Effector CD4-positive, alpha-beta T cell (primary cell): Measurements from ENCODE around the gene SASH1.
"Not testable (repeated sequence)": the region's sequence is repeated elsewhere in the genome, so short reads cannot be mapped to it uniquely, and the experiment has no call there.

Source experiments
- DNase-seq: peaks from one replicate; pipeline ENCODE4 v3.0.0-alpha.2; 2020

SASH1 gene

DNA sequence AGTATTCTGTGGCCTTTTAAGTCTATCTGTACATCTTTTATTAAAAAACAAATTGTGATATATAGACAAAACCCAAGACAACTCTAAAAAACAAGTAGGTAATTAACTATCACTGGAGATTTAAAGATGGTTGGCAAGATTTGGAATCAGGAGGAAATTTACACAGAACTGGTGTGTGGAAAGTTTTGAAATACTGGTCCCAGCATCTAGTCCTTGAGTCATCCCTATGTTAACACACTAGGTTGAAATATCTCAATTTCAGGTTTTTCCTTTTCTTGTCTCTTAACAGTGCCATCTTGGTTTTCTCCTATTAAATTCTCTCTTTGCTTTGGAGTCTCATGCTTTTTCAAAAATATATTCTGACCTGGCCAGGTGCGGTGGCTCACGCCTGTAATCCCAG, 27.5 kb downstream of the SASH1 start:
- no peak for DNase-seq

DNA sequence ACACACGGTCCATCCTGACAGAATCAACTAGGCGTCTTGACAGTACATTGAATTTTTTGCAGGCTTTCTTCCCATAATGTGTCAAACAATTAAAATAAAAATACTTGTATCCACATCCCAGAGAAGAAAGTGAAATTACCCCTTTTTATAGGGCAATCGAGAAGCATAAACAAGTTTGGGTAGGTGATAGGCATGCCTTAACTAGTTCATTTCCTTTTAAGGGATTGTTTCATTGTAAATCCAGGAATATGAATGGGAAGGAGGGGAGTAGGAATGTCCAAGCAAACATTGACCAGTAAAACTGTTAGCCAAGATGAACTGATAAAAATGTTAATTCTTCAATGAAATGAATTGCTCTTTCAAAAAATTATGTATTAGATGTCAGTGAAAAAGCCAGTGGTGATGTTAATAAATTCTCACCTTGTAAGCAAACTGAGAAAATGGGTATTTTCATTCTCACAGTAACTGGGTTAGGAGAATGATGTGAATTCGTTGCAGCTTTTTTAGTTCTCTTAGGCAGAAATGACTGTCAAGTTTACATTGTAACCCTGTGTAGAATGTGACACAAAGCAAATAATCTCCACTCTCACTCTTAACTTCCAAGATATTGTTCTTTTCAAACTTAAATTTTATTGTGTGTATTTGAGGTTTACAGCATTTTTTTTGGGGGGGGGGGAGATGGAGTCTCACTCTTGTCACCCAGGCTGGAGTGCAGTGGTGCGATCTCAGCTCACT, 31.6 kb downstream of the SASH1 start:
- no peak for DNase-seq

DNA sequence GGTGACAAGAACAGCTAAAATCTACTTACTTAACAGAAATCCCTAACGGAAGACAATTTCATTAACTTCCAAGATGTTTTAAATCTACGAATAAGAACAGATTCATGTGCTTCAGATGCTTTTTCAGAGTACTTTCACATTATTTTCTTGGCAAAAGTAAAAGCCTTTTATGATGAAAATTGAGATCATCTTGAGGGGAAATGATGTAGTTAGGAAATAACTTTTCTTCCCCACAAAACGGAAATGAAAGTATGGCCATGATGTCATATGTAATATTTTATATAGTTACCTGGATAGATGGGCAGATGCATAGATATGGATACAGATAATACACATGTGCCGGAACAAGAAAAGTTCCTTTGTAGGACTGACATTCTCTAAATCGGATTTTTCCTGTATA, 32.8 kb downstream of the SASH1 start:
- no peak for DNase-seq

DNA sequence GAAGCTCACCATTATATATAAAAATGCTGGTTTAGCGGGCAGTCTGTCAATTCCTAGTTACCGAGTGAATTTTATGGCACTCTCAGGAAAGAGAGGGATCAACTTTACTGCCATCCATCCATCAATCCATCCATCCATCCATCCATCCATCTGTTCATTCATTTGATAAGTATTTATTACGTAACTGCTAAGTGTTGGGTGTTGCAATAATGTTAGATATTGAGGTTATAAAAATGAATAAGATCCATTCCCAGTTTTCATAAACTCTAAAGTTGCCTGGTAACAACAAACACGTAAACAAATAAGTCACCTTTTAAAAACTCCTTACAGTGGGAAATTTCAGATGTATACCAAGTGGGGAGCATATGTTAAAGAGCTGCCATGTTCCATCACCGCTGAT, 36.8 kb downstream of the SASH1 start:
- no peak for DNase-seq

DNA sequence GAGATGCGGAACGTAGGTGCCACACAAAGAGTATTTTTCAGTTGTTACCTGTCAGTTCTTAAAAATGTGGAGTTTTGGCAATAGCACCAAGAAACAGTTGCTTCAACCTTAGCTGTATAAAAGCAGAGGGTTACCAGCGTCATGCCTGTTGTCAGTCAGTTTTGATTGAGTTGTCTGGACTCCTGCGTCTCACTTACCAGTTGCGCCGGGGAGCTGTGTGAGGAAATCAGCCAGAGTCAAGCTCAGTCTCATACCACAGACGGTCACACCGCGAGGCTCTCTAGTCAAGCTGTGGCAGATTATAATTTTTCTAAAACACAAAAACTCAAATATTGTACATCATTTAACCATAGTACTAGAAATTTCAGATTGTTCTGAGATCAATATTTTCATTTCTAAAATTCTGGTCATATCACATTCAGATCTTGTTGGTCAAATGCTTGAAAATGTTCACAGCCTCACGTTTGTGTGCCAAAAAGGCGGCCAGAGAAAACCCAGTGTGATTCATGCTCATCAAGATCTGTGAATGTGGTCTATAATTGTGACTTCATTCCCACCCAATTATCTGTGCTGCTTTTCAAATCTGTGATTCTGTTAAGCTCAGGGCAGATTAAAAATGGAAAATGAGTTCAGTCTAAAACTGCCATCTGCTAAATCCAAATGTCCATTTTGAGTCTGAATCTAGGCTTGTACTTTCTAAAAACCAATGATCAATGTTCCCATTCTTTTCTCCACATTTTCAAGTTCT, 37.5 kb downstream of the SASH1 start:
- DNase-seq, result no peak

DNA sequence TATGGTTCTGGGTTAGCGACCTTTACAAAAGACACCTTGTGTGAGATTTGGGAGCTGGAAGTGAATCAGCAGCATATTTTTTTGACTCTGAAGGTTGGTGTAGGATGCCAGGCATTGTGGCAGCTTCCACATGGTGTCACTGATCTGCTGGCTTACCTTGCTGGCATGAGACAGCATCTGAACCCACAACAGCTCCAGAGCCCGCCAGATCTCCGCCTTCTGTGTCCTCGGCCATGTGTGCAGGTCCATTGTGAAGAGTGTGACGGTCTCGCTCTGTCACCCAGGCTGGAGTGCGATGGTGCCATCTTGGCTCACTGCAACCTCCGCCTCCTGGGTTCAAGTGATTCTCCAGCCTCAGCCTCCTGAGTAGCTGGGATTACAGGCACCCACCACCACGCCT, 39.4 kb downstream of the SASH1 start:
- DNase-seq, result not testable (repeated sequence)

DNA sequence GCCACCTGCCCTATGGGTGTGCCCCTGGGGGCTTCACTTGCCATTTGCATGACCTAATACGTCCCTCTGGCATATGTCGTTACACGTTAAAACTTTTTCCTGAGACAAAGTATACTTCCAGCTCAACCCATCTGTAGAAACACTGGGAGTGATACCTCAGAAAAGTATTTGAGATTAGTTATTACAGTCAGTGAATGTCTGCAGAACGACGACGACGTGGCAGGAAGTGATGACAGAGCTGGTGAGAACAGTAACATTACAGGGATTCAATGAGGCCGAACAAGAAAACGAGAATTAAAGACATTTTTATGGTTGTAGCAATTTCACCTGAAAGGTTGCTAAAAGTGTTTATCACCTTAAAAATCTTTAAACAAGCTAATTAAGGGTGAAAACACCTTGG, 40.2 kb downstream of the SASH1 start:
- no peak for DNase-seq

DNA sequence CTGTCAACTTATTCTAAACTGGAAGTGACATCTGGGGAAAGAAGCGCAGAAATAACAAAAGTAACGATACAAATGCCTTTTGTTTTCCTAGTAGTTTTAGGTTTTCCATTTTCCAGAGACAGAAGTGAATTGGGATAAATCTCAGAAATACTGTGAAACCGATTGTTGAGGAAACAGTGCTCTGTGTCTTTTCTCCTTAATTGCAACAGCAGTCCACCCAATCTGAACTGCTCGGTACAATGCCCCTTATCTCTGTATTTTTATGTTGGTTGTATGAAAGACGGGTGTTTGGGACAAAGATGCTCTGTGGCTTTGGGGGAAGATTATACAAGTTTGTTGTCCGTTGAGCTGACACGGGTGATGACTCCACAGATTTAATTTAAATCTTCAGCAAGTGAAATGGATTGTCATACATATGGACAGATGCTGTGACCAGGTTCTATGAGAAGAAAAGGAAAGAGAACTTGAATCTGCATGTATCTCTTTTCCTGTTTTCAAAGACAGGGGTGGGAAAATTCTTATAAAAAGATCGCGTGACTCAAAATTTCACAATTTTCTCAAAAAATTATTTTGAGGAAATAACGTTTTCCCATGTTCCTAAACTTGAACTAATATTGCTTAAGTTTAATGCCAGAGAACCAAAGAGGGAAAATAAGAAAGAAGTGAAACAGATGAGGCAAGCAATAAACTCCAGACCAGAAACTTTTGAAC, 41.2 kb downstream of the SASH1 start:
- DNase-seq, result no peak

DNA sequence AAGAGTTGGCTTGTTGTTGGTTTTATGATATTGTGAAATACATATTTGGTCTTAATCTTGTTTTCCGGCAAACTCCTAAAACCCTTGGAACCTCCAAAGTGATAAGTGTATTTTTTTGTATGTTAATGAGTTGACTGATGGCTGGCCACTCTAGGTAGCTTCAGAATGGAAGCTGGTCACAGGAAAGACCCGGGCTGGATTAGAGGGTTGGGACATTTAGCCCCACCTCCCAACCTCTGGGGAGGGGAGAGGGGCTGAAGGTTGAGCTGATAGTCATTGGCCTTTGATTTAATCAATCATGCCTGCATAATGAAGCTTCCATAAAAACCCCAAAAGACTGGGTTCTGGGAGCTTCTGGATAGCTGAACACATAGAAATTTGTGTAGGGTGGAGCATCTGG, 42.7 kb downstream of the SASH1 start:
- no peak for DNase-seq

DNA sequence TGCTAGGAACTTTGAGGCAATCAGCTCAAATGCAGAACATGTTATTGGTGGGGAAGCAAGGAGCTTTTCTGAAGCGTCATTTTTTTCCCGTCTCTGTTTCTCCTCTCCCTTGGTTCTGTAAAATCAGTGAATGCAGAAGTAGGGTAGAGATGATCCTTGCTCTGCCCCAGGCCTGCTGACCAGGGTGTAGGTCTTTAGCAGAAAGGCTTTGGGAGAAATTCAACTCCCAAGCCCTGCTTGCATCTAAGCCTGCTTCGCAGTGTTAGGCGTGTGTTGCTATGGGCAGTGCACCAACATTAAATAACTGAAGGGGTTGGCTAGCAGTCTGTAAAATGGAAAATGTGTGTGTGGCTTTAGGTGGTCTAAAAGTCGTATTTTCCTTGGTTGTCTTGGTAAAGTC, 45.9 kb downstream of the SASH1 start:
- no peak for DNase-seq

DNA sequence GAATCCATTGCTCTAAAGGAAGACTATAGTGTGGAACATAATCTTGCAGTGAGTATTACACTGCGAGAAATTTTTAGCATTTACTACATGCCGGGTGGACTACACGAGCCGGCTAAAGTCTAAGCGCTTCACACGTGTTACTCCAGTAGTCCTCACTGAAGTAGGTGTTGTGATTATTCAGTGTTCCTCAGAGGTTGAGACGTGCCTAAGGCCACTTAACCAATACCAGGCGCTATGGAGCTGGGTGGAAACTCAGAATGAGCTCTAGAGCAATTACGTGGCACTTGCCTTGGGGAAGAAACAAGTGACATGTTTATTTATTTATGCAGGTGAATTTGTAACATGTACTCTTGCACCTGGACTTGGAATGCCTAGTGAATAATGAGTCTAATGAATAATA, 46.4 kb downstream of the SASH1 start:
- DNase-seq, result no peak

DNA sequence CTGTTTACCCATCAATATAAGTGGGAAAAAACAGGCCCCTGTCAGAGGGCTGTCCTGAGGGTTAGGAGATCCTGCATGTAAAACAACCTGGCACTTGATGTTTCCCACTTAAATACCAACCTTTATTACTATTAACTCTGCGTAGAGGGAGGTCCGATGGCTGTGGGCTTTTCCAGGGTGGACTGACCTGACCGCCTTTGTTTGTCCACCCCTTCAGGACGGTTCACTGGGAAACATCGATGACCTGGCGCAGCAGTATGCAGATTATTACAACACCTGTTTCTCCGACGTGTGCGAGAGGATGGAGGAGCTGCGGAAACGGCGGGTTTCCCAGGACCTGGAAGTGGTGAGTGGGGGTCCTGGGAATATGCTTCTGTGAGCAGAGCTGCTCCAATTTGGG, 47.3 kb downstream of the SASH1 start:
- no peak for DNase-seq

DNA sequence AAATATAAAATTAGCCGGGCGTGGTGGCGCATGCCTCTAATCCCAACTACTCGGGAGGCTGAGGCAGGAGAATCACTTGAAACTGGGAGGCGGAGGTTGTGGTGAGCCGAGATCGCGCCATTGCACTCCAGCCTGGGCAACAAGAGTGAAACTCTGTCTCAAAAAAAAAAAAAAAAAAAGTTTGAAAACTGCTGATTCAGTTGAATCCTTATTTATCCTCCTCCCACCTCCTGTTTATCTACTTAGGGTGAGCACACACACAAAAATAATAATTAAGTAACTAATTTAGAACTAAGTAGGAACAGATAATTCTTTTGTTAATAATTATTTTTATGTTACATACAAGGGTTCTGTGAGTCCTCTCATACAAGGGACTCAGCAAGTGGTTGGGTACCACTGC, 49.5 kb downstream of the SASH1 start:
- not testable (repeated sequence) for DNase-seq

DNA sequence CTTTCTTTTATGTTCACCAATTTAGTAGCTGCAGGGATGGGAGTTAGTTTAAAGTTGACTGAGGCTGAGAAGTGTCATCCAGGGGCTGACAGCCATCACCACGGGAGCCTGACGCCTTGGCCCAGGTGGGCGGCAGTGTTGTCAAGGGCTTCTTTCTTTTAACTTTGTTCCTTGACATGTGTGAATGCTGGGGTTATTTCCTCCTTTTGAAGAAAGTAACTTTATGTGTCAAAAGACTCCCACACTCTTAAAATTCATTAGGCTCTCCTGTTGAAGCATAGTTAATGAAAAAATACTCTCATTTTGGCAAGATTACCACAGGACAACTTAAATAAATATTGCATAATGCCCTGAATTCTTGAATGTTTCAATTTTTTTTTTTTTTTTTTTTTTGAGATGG, 50.0 kb downstream of the SASH1 start:
- no peak for DNase-seq

DNA sequence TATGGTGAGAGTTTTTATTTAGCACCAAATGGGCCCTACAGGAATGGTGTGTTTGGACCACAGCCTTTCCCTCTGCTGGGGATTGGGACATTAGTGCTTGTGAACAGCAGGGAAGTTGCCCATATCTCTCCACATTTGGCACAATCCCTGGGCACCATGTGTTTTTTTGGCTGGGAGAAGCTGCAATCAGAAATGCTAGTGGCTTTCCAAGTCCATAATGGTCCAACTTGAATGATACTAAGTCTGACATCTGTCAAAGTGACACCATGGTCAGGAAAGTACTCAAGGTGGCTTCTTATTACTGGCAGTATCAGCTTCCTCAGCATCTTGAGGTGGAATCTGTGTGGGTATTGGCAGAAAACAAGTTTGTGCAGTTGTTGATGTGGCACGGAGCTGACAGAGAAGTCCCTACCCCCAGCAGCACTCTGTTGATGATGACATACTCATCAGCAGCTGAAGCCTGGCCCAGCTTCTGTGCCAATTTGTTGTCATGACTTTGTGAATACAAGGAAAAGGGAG, 53.0 kb downstream of the SASH1 start:
- no peak for DNase-seq

DNA sequence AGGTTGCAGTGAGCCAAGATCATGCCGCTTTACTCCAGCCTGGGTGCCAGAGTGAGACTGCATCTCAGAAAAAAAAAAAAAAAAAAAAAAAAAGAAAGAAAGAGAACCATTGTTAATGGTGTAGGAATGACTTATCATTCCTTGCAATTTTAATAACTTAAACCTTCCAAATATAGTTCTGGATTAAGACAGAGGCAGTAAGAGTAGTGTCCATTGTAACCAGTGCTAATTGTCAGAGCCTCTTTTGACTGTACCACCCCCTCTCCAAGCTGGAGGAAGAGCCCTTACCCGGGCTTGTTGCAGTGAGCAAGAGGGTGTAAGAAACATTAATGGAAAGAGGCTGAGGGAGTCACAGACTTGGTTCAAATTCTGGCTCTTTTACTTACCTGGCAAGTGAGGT, 53.8 kb downstream of the SASH1 start:
- DNase-seq, result no peak

DNA sequence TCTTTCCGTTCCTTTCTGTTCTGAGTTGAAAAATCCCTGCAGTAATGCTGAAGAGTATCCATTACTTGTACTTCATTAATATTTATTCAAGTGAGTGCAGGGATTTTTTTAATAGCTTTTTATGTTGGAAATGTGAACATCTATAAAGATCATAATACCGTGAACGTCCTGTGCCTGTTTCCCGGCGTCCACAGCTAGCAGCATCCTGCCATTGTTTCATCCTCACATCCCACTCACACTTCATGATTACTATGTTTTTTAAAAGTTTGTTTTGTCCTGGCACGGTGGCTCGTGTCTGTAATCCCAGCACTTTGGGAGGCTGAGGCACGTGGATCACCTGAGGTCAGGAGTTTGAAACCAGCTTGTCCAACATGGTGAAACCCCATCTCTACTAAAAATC, 54.3 kb downstream of the SASH1 start:
- no peak for DNase-seq

DNA sequence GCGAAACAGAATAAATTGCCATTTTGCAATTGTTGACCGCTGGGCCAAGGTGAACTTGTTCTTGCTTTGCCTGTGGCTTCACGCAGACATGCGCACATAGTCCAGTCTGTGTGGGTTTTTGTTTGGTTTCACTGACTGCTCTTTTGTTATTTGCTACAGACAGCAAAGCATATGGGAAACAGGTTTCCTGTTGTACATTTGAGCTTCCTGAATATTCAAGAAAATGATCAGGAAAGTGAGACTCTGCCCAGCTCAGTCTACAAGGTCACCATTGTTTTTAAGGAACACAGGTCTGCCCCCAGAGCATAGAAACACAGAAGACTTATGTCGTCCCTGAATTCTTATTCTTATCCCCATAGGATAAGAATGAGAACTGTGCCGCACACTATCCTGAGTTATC, 55.6 kb downstream of the SASH1 start:
- no peak for DNase-seq

DNA sequence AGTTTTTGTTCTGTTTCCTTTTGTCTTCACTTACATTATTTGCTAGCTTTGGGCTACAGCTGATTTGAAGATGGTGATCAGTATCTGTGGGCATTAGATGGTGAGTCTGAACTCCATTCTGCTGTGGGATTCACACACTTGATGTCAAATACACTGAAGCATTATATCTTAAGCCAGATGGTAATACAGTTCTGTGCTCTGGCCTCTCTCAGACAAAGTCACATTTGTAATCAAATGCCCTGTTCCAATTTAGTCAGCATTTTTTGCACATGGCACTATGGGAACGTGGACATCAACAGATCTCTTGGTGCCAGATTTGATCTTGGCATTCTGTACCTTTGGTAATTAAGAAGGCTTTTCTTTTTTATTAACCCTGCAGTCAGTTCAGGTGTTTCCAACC, 56.0 kb downstream of the SASH1 start:
- DNase-seq, result no peak

DNA sequence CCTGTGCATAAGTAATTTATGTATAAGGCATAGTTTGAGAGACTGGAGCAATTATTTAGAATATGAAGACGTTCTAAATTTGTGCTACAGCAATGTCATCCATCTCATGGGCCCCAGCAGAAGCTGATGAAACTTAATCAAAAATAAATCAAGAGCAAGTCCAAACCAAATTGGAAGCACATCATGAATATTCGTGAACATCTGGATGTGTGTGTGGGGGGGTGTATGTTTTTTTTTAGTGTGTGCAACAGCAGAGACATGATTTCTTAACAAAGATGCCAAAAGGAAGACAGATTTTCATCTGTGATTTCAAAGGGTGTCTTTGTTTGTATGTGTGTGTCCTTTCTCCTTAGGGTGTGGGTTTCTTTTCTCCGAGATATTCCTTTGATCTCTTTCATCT, 58.9 kb downstream of the SASH1 start:
- DNase-seq, result no peak

DNA sequence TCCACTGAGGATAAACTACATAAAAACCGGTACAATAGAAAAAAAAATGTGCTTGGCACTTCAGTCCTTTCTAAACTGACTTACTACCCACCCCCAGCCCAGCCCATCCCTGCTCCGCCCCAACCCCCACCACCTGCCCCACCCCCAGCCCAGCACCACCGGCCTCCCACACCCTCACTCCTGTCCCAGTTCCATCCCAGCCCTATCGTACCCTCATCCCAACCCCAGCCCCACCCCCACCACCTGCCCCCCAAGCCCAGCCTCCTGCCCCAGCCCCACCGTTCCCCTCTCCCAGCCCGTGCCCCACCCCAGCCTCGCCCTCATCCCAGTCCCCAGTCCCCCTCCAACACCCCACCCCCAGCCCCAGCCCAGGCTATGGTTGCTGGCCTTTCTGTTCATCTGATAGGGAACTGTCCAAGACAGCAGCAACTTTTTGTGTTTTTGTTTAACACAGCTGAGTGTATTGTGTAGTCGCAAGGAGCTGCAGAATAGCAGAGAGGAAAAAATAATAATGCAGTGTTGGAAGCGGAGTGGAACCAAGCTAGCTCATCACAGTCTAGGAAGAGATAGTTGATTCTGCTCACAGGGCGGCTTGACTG, 61.9 kb downstream of the SASH1 start:
- DNase-seq, result no peak

DNA sequence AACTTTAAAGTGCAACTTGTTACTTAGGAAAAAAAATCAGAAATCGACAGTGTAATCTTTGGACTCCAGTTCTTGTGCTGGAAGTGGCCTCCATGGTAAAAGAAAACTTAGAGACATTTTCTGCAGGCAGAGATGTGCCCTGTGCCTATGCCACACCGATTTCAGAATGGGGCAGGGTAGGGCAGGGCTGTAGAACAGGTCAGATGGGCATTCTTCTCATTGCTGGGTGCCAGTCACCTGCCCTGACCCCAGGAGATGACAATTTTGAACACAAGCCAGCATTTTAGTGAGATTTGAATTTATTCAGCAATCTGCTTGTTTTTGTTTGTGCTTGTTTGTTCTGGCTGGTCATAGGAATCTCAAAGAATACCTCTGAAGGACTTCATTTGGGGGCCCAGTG, 63.3 kb downstream of the SASH1 start:
- DNase-seq, result no peak

DNA sequence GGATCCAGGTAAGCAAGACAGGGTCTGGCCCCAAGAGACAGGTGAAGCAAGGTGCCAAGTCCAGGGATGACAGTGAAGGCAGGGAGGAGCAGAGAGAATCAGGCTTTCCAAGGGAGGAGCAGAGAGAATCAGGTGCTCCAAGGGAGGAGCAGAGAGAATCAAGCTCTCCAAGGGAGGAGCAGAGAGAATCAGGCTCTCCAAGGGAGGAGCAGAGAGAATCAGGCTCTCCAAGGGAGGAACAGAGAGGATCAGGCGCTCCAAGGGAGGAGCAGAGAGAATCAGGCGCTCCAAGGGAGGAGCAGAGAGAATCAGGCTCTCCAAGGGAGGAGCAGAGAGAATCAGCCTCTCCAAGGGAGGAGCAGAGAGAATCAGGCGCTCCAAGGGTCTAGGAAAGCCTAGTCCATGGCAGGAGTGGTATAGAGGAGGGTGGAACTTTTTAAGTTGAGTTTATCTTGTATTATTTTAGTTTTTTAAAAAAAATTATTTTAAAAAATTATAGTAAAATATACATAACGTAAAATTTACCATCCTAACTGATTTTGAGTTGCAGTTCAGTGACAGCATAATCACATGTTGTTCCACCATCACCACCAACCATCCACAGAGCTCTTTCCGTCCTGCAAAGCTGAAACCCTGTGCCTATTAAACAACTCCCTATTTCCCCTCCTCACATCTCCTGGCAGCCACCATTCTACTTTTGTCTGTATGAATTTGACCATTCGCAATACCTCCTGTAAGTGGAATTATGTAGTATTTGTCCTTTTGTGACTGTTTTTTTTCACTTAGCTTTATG, 64.1 kb downstream of the SASH1 start:
- no peak for DNase-seq
